ENCODE results near the gene REEP2.

DNA sequence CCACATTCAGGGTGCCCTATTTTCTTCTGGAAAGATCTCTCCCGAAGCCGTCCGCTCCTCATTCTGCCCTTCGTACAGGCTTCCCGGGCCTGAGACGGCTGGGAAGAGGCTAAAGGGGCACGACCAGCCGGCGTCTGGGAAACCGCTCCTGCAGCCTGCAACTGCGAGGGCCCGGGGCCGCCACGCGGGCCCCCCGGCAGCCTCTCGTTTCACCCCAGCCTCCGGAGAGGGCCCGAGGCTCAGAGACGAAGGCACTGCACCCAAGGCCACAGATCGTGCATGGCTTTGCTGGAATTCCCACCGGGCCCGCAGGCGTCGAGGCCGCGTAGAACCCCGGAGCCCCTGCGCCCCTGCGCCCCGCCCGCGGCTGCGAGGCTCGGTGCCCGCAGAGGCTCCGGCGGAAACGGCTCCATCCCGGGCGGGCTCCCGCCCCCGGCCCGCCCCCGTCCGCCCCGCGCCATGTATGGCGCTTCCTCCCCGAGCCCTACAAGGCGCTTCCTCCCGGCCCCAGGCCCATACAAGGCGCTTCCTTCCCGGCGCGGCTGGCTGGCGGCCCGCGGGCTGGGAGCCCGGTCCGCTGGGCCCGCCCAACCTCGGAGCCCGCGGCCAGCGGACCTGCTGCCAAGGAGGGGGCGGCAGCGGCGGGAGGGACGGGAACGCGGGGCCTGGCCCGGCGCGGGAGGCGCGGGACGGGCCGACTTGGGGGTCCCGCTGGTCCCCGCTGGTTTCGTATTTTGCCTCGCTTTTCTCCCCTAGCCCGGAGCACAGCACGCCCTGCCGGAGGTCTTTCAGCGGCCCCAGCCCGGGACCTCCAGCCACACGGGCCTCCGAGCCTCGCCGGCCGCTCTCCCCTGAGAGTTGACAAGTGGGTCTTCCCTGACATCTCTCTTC is 53.1 kb downstream of the REEP2 start:
- TF ChIP-seq CTCF (IDR thresholded peaks at IDR 0.05 in 2 of 3, conservative IDR thresholded peaks at IDR 0.05 in 1 of 3; ENCODE audit: borderline replicate concordance in 1 of 3, insufficient read depth in 1 of 3, low read depth in 2 of 3, low read length in 2 of 3) (no peak), TCF7L2 (IDR thresholded peaks at IDR 0.05; ENCODE audit: borderline replicate concordance, extremely low read depth, insufficient read depth, insufficient read length) (no peak), FOSL1 (IDR thresholded peaks at IDR 0.05; ENCODE audit: low read depth) (no peak)
- TF ChIP-seq, protein P1, sequence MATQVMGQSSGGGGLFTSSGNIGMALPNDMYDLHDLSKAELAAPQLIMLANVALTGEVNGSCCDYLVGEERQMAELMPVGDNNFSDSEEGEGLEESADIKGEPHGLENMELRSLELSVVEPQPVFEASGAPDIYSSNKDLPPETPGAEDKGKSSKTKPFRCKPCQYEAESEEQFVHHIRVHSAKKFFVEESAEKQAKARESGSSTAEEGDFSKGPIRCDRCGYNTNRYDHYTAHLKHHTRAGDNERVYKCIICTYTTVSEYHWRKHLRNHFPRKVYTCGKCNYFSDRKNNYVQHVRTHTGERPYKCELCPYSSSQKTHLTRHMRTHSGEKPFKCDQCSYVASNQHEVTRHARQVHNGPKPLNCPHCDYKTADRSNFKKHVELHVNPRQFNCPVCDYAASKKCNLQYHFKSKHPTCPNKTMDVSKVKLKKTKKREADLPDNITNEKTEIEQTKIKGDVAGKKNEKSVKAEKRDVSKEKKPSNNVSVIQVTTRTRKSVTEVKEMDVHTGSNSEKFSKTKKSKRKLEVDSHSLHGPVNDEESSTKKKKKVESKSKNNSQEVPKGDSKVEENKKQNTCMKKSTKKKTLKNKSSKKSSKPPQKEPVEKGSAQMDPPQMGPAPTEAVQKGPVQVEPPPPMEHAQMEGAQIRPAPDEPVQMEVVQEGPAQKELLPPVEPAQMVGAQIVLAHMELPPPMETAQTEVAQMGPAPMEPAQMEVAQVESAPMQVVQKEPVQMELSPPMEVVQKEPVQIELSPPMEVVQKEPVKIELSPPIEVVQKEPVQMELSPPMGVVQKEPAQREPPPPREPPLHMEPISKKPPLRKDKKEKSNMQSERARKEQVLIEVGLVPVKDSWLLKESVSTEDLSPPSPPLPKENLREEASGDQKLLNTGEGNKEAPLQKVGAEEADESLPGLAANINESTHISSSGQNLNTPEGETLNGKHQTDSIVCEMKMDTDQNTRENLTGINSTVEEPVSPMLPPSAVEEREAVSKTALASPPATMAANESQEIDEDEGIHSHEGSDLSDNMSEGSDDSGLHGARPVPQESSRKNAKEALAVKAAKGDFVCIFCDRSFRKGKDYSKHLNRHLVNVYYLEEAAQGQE (IDR thresholded peaks at IDR 0.05; ENCODE audit: low read depth): no peak
